Kidney epithelial cell (primary cell): Measurements from ENCODE around the gene SELENOM. TPM values are rescaled to one million over a fixed set of nuclear protein-coding genes. Genes with fewer than 3 reads are reported as not detected.

Experiments
- DNase-seq: peaks from one replicate; pipeline ENCODE4 v3.0.0-alpha.2; 2010; ENCODE audit warnings: low read depth
- H3K27me3 ChIP-seq: 2 replicates; pipeline ENCODE4 v1.6.0; 2011; ENCODE audit warnings: low read length; ENCODE audit not compliant: control insufficient read depth, insufficient read depth
- H3K36me3 ChIP-seq: 2 replicates; pipeline ENCODE4 v1.5.1; 2011; ENCODE audit warnings: low read length; ENCODE audit not compliant: control insufficient read depth, insufficient read depth
- H3K4me3 ChIP-seq: 2 replicates; pipeline ENCODE4 v1.5.1; 2011; ENCODE audit warnings: low read depth, mild to moderate bottlenecking, control low read depth, low read length
- CTCF ChIP-seq: IDR thresholded peaks from 2 replicates; pipeline ENCODE4 v1.5.1; 2011; ENCODE audit warnings: mild to moderate bottlenecking, moderate library complexity, low read length, control low read depth, inconsistent platforms; ENCODE audit not compliant: insufficient read depth, poor library complexity, severe bottlenecking
- total RNA-seq: library from RNA; depleted of rRNA; stranded (reverse); fragments of >200 nt; gene quantifications from 2 replicates; pipeline ENCODE4 v1.2.3, GENCODE V29; 2015

The SELENOM gene
- total RNA-seq, 1 donor from 2014 or later: 55.2 TPM

GRCh38 chr22:31103899-31104694 is 3.3 kb downstream of the SELENOM start:
- DNase-seq: no peak
- peaks cover 1% of the 10 kb centered on the region for H3K36me3 ChIP-seq
- no peaks in the 10 kb centered on the region for H3K27me3 ChIP-seq
- TF ChIP-seq CTCF: no peak
- no peak overlapping the region for H3K4me3 ChIP-seq

GRCh38 chr22:31103111-31103510 is 4.3 kb downstream of the SELENOM start:
- H3K27me3 ChIP-seq: no peaks in the 10 kb centered on the region
- peaks cover 1% of the 10 kb centered on the region for H3K36me3 ChIP-seq
- no peak for TF ChIP-seq CTCF
- no peak for DNase-seq
- H3K4me3 ChIP-seq: no peak overlapping the region

GRCh38 chr22:31102441-31103081 is 4.8 kb downstream of the SELENOM start:
- DNase-seq: no peak

GRCh38 chr22:31100762-31101525 is 6.4 kb downstream of the SELENOM start:
- peaks cover 8% of the 10 kb centered on the region for H3K36me3 ChIP-seq
- no peak overlapping the region for H3K4me3 ChIP-seq
- no peak for TF ChIP-seq CTCF
- no peak for DNase-seq
- H3K27me3 ChIP-seq: no peaks in the 10 kb centered on the region

More at GRCh38 chr22:31102441-31103081, 4.8 kb downstream of the SELENOM start:
- Histone ChIP-seq H3K27me3 (no peaks in the 10 kb centered on the region), H3K36me3 (peaks cover 4% of the 10 kb centered on the region), H3K4me3 (no peak overlapping the region)
- no peak for TF ChIP-seq CTCF

GRCh38 chr22:31099841-31100761 is 7.3 kb downstream of the SELENOM start:
- no peaks in the 10 kb centered on the region for H3K27me3 ChIP-seq
- TF ChIP-seq CTCF: no peak
- H3K36me3 ChIP-seq: peaks cover 11% of the 10 kb centered on the region
- H3K4me3 ChIP-seq: no peak overlapping the region
- no peak for DNase-seq
